Measurements from ENCODE around the gene FAM180B. TPM values are rescaled to one million over a fixed set of nuclear protein-coding genes. Genes with fewer than 3 reads are reported as not detected.
"Not testable (repeated sequence)": the region's sequence is repeated elsewhere in the genome, so short reads cannot be mapped to it uniquely, and the experiment has no call there.

Gene FAM180B
- total RNA-seq, 2 donors from 2014 or later, result 0.27 to 3.4 TPM

- no peak for ATAC-seq (ENCODE audit: insufficient number of reproducible peaks, low FRiP score, low read depth)
- Histone ChIP-seq H3K36me3 (no peaks in the 10 kb centered on the region), H3K4me1 (ENCODE audit: control insufficient read depth in 1 of 2, low read depth in 2 of 2) (peaks cover 26 to 40% of the 10 kb centered on the region in 2 donors), H3K4me3 (no peak overlapping the region), H3K27ac (no peak overlapping the region), H3K9me3 (no peaks in the 10 kb centered on the region), H3K27me3 (replicated peaks; ENCODE audit: insufficient read depth) (no peaks in the 10 kb centered on the region)
- no peak for TF ChIP-seq CTCF (IDR thresholded peaks at IDR 0.05)
- DNase-seq (ENCODE audit: low spot score), result no peak
Measured at GRCh38 chr11:47541070-47541469, 45.4 kb upstream of the FAM180B start.

- Histone ChIP-seq H3K4me1 (ENCODE audit: control insufficient read depth in 1 of 2, low read depth in 2 of 2) (peaks cover 15 to 38% of the 10 kb centered on the region in 2 donors), H3K9me3 (no peaks in the 10 kb centered on the region), H3K36me3 (no peaks in the 10 kb centered on the region), H3K4me3 (no peak overlapping the region), H3K27ac (no peak overlapping the region), H3K27me3 (replicated peaks; ENCODE audit: insufficient read depth) (no peaks in the 10 kb centered on the region)
- DNase-seq (ENCODE audit: low spot score) (no peak), ATAC-seq (ENCODE audit: insufficient number of reproducible peaks, low FRiP score, low read depth) (no peak)
- no peak for TF ChIP-seq CTCF (IDR thresholded peaks at IDR 0.05)
Measured at GRCh38 chr11:47545298-47545697, 41.2 kb upstream of the FAM180B start.

- not testable (repeated sequence) for DNase-seq (ENCODE audit: low spot score); H3K4me3 ChIP-seq; H3K27me3 ChIP-seq (replicated peaks; ENCODE audit: insufficient read depth); H3K27ac ChIP-seq; H3K36me3 ChIP-seq; H3K9me3 ChIP-seq; ATAC-seq (ENCODE audit: insufficient number of reproducible peaks, low FRiP score, low read depth)
- peaks cover 25 to 40% of the 10 kb centered on the region in 2 donors for H3K4me1 ChIP-seq (ENCODE audit: control insufficient read depth in 1 of 2, low read depth in 2 of 2)
Measured at GRCh38 chr11:47546274-47546673, 40.2 kb upstream of the FAM180B start.

- no peaks in the 10 kb centered on the region for H3K27me3 ChIP-seq (replicated peaks; ENCODE audit: insufficient read depth)
- DNase-seq (ENCODE audit: low spot score) (no peak), ATAC-seq (ENCODE audit: insufficient number of reproducible peaks, low FRiP score, low read depth) (no peak)
- peak overlapping the region; percentile 85 for H3K4me3 ChIP-seq
- no peaks in the 10 kb centered on the region for H3K9me3 ChIP-seq
- no peaks in the 10 kb centered on the region for H3K36me3 ChIP-seq
- peaks cover 25 to 49% of the 10 kb centered on the region in 2 donors for H3K4me1 ChIP-seq (ENCODE audit: control insufficient read depth in 1 of 2, low read depth in 2 of 2)
- TF ChIP-seq CTCF (IDR thresholded peaks at IDR 0.05), result no peak
- H3K27ac ChIP-seq, result no peak overlapping the region
Measured at GRCh38 chr11:47550288-47551047, 36.0 kb upstream of the FAM180B start.

GRCh38 chr11:47551086-47551485 lies 35.4 kb upstream of the FAM180B start:
- DNase-seq (ENCODE audit: low spot score), result no peak
- H3K4me1 ChIP-seq (ENCODE audit: control insufficient read depth in 1 of 2, low read depth in 2 of 2), result peaks cover 25 to 49% of the 10 kb centered on the region in 2 donors
- no peak overlapping the region for H3K27ac ChIP-seq
- H3K27me3 ChIP-seq (replicated peaks; ENCODE audit: insufficient read depth), result no peaks in the 10 kb centered on the region
- H3K9me3 ChIP-seq, result no peaks in the 10 kb centered on the region
- no peaks in the 10 kb centered on the region for H3K36me3 ChIP-seq
- TF ChIP-seq CTCF (IDR thresholded peaks at IDR 0.05), result no peak
- peak overlapping the region; percentile 85 for H3K4me3 ChIP-seq
- ATAC-seq (ENCODE audit: insufficient number of reproducible peaks, low FRiP score, low read depth), result no peak
